Glutamatergic neuron (in vitro differentiated cells): ENCODE data around the gene ADCY5. TPM values are rescaled to one million over a fixed set of nuclear protein-coding genes. Genes with fewer than 3 reads are reported as not detected.

Experiments
- DNase-seq: peaks from one replicate; pipeline ENCODE4 v3.0.0; 2022
- H3K27ac Mint-ChIP-seq: one replicate; pipeline ENCODE4 v1.8.0; 2020; ENCODE audit warnings: mild to moderate bottlenecking, mixed read lengths, inconsistent platforms; ENCODE audit not compliant: unreplicated experiment
- H3K27me3 Mint-ChIP-seq: one replicate; pipeline ENCODE4 v1.8.0; 2020; ENCODE audit warnings: mild to moderate bottlenecking, moderate library complexity, mixed read lengths, inconsistent platforms; ENCODE audit not compliant: unreplicated experiment
- H3K36me3 Mint-ChIP-seq: one replicate; pipeline ENCODE4 v1.8.0; 2020; ENCODE audit warnings: mild to moderate bottlenecking, mixed read lengths, inconsistent platforms; ENCODE audit not compliant: unreplicated experiment
- H3K4me1 Mint-ChIP-seq: one replicate; pipeline ENCODE4 v1.8.0; 2020; ENCODE audit warnings: mild to moderate bottlenecking, low read depth, mixed read lengths, inconsistent platforms; ENCODE audit not compliant: unreplicated experiment
- H3K4me3 Mint-ChIP-seq: one replicate; pipeline ENCODE4 v1.8.0; 2020; ENCODE audit warnings: mild to moderate bottlenecking, mixed read lengths, inconsistent platforms; ENCODE audit not compliant: unreplicated experiment
- H3K9me3 Mint-ChIP-seq: one replicate; pipeline ENCODE4 v1.8.0; 2020; ENCODE audit warnings: mild to moderate bottlenecking, moderate library complexity, mixed read lengths, inconsistent platforms; ENCODE audit not compliant: unreplicated experiment
- CTCF ChIP-seq: fragments of 200-600 bp; sonication (generic); IDR thresholded peaks from one replicate; pipeline ENCODE4 v1.5.0; 2021; ENCODE audit not compliant: partially characterized antibody, unreplicated experiment
- total RNA-seq: library from RNA; stranded (reverse); fragmentation: NEBNext Ultra II Directional; extraction: Animal tissue kit (Norgen Biotek cat#: 25700); gene quantifications from one replicate; pipeline ENCODE4 v1.2.1, GENCODE V29; 2021; ENCODE audit not compliant: unreplicated experiment

ADCY5 gene
- total RNA-seq, 1 donor from 2014 or later = 2.1 TPM

- Mint-ChIP-seq H3K36me3 (no peaks in the 10 kb centered on the region), H3K9me3 (no peaks in the 10 kb centered on the region), H3K4me1 (no peaks in the 10 kb centered on the region), H3K27ac (no peak overlapping the region), H3K4me3 (no peak overlapping the region), H3K27me3 (peaks cover 6% of the 10 kb centered on the region)
- no peak for DNase-seq
- no peak for TF ChIP-seq CTCF
These were observed 149.3 kb downstream of the ADCY5 start for GRCh38 chr3:123299581-123299980.

- Mint-ChIP-seq H3K36me3 (peaks cover 6% of the 10 kb centered on the region), H3K27ac (no peak overlapping the region), H3K9me3 (peaks cover 3% of the 10 kb centered on the region), H3K4me3 (no peak overlapping the region), H3K27me3 (peaks cover 6% of the 10 kb centered on the region), H3K4me1 (no peaks in the 10 kb centered on the region)
- TF ChIP-seq CTCF = no peak
- DNase-seq = no peak
These were observed 150.0 kb downstream of the ADCY5 start for GRCh38 chr3:123298903-123299302.

GRCh38 chr3:123297627-123297899 is 151.3 kb downstream of the ADCY5 start:
- TF ChIP-seq CTCF = no peak

GRCh38 chr3:123296836-123297626 is 151.9 kb downstream of the ADCY5 start:
- no peak for DNase-seq
- H3K27ac Mint-ChIP-seq = no peak overlapping the region
- peaks cover 6% of the 10 kb centered on the region for H3K27me3 Mint-ChIP-seq
- peaks cover 4% of the 10 kb centered on the region for H3K9me3 Mint-ChIP-seq
- no peak overlapping the region for H3K4me3 Mint-ChIP-seq
- no peak for TF ChIP-seq CTCF
- no peaks in the 10 kb centered on the region for H3K4me1 Mint-ChIP-seq
- H3K36me3 Mint-ChIP-seq = peaks cover 12% of the 10 kb centered on the region

More at GRCh38 chr3:123297627-123297899, 151.3 kb downstream of the ADCY5 start:
- DNase-seq = no peak
- H3K4me1 Mint-ChIP-seq = no peaks in the 10 kb centered on the region
- H3K36me3 Mint-ChIP-seq = peaks cover 12% of the 10 kb centered on the region
- peaks cover 4% of the 10 kb centered on the region for H3K9me3 Mint-ChIP-seq
- no peak overlapping the region for H3K27ac Mint-ChIP-seq
- H3K27me3 Mint-ChIP-seq = peaks cover 6% of the 10 kb centered on the region
- no peak overlapping the region for H3K4me3 Mint-ChIP-seq

GRCh38 chr3:123296261-123296660 is 152.6 kb downstream of the ADCY5 start:
- Mint-ChIP-seq H3K9me3 (peaks cover 4% of the 10 kb centered on the region), H3K27ac (no peak overlapping the region), H3K27me3 (peaks cover 6% of the 10 kb centered on the region), H3K36me3 (peaks cover 12% of the 10 kb centered on the region), H3K4me1 (no peaks in the 10 kb centered on the region), H3K4me3 (no peak overlapping the region)
- TF ChIP-seq CTCF = no peak
- no peak for DNase-seq
